ENCODE data around the gene SPOCK1.

- TF ChIP-seq POLR2A (IDR thresholded peaks at IDR 0.05; ENCODE audit: extremely low read depth, insufficient read length) (no peak), CTCF (IDR thresholded peaks at IDR 0.05; ENCODE audit: low read depth, low read length) (no peak)
Measured at GRCh38 chr5:137072361-137073115, 426.6 kb downstream of the SPOCK1 start.
